A673 (cell line): ENCODE measurements around the gene CCT2. TPM values are rescaled to one million over a fixed set of nuclear protein-coding genes. Genes with fewer than 3 reads are reported as not detected.

ENCODE experiments used
- BruUV-seq: library from RNA; stranded (reverse); fragments of 400-500 nt; replicated peaks from 2 replicates; lab custom pipeline; 2021; lab: Mats Ljungman, UMichigan
- CTCF ChIA-PET: fragments of 300-600 bp; sonication (Branson Sonifier 250); formaldehyde crosslinking; loops from one replicate; lab custom pipeline; 2022; ENCODE audit warnings: antibody characterized with exemption; lab: Charles Lee
- POLR2A ChIA-PET: fragments of 300-600 bp; sonication (Branson Sonifier 250); formaldehyde crosslinking; loops from one replicate; lab custom pipeline; 2022; ENCODE audit warnings: antibody characterized with exemption; ENCODE audit not compliant: low non-redundant PET; lab: Charles Lee
- DNase-seq: peaks from one replicate; pipeline ENCODE4 v3.0.0-alpha.2; 2015; ENCODE audit warnings: low spot score
- H3K27ac ChIP-seq: fragments of 200-600 bp; sonication (generic); 2 replicates; pipeline ENCODE4 v1.5.1; 2016; ENCODE audit warnings: mixed run types, low read depth, mild to moderate bottlenecking, mixed read lengths, antibody characterized with exemption, low read length; ENCODE audit not compliant: poor library complexity, severe bottlenecking
- H3K27me3 ChIP-seq: fragments of 200-600 bp; sonication (generic); replicated peaks from 2 replicates; pipeline ENCODE4 v1.6.1; 2017; ENCODE audit warnings: mixed run types, low read depth, mild to moderate bottlenecking, mixed read lengths, antibody characterized with exemption, low read length; ENCODE audit not compliant: insufficient read depth, poor library complexity
- H3K36me3 ChIP-seq: fragments of 200-600 bp; sonication (generic); 2 replicates; pipeline ENCODE4 v1.6.1; 2016; ENCODE audit warnings: mixed run types, mild to moderate bottlenecking, mixed read lengths, antibody characterized with exemption, low read length; ENCODE audit not compliant: insufficient read depth, poor library complexity, severe bottlenecking
- H3K4me1 ChIP-seq: fragments of 200-600 bp; sonication (generic); 2 replicates; pipeline ENCODE4 v1.6.1; 2017; ENCODE audit warnings: mixed run types, mild to moderate bottlenecking, mixed read lengths, antibody characterized with exemption, low read length; ENCODE audit not compliant: insufficient read depth, poor library complexity, severe bottlenecking
- H3K4me3 ChIP-seq: fragments of 200-600 bp; sonication (generic); 2 replicates; pipeline ENCODE4 v1.5.1; 2016; ENCODE audit warnings: low read depth, mixed run types, mild to moderate bottlenecking, mixed read lengths, low read length; ENCODE audit not compliant: poor library complexity, severe bottlenecking
- H3K9me3 ChIP-seq: fragments of 200-600 bp; sonication (generic); 2 replicates; pipeline ENCODE4 v1.6.1; 2016; ENCODE audit warnings: mixed run types, low read depth, mild to moderate bottlenecking, mixed read lengths, antibody characterized with exemption, low read length; ENCODE audit not compliant: poor library complexity, severe bottlenecking
- CTCF ChIP-seq: fragments of 300-800, 200-600 bp; sonication (generic); conservative IDR thresholded peaks from 2 replicates; pipeline ENCODE4 v1.5.1; 2017; ENCODE audit warnings: low read depth, mild to moderate bottlenecking, antibody characterized with exemption, low read length, moderate library complexity, mixed read lengths
- EZH2 ChIP-seq: fragments of 200-600 bp; sonication (generic); IDR thresholded peaks from 2 replicates; pipeline ENCODE4 v1.6.1; 2017; ENCODE audit warnings: borderline replicate concordance, low read depth, mild to moderate bottlenecking, mixed read lengths, antibody characterized with exemption, low read length; ENCODE audit not compliant: poor library complexity, severe bottlenecking
- intact Hi-C: fragments of 100-400 bp; cut with micrococcal nuclease; formaldehyde crosslinking; loops from one replicate; pipeline ENCODE4 v1.10.0; 2022; ENCODE audit not compliant: unreplicated experiment
- total RNA-seq: library from RNA; stranded (reverse); gene quantifications from 2 replicates; pipeline ENCODE4 v1.2.3, GENCODE V29; 2021

CCT2 gene
- total RNA-seq, 1 experiment from 2014 or later = 566 TPM

- intact Hi-C loops = no loop called here
- no peaks in the 10 kb centered on the region for H3K27me3 ChIP-seq
- no peaks in the 10 kb centered on the region for H3K36me3 ChIP-seq
- ChIA-PET CTCF (no interaction called here), POLR2A (no interaction called here)
- no peaks in the 10 kb centered on the region for H3K9me3 ChIP-seq
- TF ChIP-seq EZH2 (no peak), CTCF (no peak)
- H3K4me1 ChIP-seq = peaks cover 14% of the 10 kb centered on the region
- BruUV-seq = no TSS peak
- no peak overlapping the region for H3K27ac ChIP-seq
- no peak overlapping the region for H3K4me3 ChIP-seq
- no peak for DNase-seq
Observed at GRCh38 chr12:69623970-69624369, 38.7 kb downstream of the CCT2 start.

DNA sequence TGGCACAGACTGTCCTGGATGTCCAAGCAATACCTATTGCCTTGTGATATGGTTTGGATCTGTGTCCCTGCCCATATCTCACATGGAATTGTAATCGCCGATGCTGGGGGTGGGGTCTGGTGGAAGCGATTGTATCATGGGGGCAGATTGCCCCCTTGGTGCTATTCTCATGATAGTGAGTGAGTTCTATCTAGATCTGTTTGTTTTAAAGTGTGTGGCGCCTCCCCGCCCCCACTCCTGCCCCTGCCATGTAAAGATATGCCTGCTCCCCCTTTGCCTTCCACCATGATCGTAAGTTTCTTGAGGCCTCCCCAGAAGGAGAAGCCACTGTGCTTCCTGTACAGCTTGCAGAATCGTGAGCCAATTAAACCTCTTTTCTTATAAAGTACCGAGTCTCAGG lies 42.2 kb downstream of the CCT2 start:
- CTCF ChIA-PET = no interaction called here
- Histone ChIP-seq H3K27ac (no peak overlapping the region), H3K4me1 (no peaks in the 10 kb centered on the region), H3K36me3 (no peaks in the 10 kb centered on the region), H3K27me3 (no peaks in the 10 kb centered on the region), H3K9me3 (no peaks in the 10 kb centered on the region), H3K4me3 (no peak overlapping the region)
- no peak for TF ChIP-seq EZH2
- no peak for TF ChIP-seq CTCF
- no peak for DNase-seq
- intact Hi-C loops = no loop called here
- BruUV-seq = no TSS peak
- POLR2A ChIA-PET = no interaction called here

- H3K4me3 ChIP-seq = no peak overlapping the region
- BruUV-seq = no TSS peak
- H3K27me3 ChIP-seq = no peaks in the 10 kb centered on the region
- no peaks in the 10 kb centered on the region for H3K36me3 ChIP-seq
- intact Hi-C loops = loop anchor here (10.0 kb wide), 2 partner anchors 335 to 475 kb away; no protein-coding TSS in a partner anchor
- H3K4me1 ChIP-seq = no peaks in the 10 kb centered on the region
- ChIA-PET POLR2A (no interaction called here), CTCF (no interaction called here)
- no peak overlapping the region for H3K27ac ChIP-seq
- no peaks in the 10 kb centered on the region for H3K9me3 ChIP-seq
- TF ChIP-seq EZH2 (no peak), CTCF (peak; percentile 39)
- DNase-seq = no peak
Observed at GRCh38 chr12:69630191-69630590, 44.9 kb downstream of the CCT2 start.
